OCI-M2 (cell line): Measurements from ENCODE around the gene IVL.

Experiments
- DNase-seq: peaks from one replicate; lab custom pipeline; 2025; ENCODE audit not compliant: unreplicated experiment; lab: John Stamatoyannopoulos, UW

The IVL gene, protein sequence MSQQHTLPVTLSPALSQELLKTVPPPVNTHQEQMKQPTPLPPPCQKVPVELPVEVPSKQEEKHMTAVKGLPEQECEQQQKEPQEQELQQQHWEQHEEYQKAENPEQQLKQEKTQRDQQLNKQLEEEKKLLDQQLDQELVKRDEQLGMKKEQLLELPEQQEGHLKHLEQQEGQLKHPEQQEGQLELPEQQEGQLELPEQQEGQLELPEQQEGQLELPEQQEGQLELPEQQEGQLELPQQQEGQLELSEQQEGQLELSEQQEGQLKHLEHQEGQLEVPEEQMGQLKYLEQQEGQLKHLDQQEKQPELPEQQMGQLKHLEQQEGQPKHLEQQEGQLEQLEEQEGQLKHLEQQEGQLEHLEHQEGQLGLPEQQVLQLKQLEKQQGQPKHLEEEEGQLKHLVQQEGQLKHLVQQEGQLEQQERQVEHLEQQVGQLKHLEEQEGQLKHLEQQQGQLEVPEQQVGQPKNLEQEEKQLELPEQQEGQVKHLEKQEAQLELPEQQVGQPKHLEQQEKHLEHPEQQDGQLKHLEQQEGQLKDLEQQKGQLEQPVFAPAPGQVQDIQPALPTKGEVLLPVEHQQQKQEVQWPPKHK

GRCh38 chr1:152907686-152908601, at the start of gene IVL:
Gene IVL, plus strand, starts transcription at chr1:152908546. Its CDS starts 1,252 bp downstream, at chr1:152909798.
- DNase-seq: no peak

- no peak for DNase-seq
These were observed 48.6 kb upstream of the IVL start, which contains the start of gene LCE7A for GRCh38 chr1:152859696-152860095. Gene LCE7A, plus strand, starts transcription at chr1:152859996. Its CDS starts 702 bp downstream, at chr1:152860698.

DNA sequence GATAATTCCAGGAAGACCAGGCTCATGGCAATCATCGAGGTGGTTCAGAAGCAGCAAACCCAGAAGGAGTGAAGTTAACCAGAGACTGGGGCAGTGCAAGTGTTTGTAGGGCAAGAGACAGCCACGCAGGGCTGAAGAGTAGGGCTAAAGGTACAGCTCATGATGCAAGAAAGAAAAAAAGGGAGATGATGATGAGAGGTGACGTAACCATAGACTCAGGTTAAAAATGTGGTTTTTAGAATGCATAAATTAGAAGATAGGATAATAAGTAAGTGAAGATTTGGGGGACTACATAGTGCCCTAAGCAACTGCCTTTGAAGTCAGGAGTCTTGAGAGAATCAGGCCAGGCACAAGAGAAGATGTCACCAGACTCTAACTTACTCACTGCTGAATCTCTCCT, 48.2 kb upstream of the IVL start:
- no peak for DNase-seq

DNA sequence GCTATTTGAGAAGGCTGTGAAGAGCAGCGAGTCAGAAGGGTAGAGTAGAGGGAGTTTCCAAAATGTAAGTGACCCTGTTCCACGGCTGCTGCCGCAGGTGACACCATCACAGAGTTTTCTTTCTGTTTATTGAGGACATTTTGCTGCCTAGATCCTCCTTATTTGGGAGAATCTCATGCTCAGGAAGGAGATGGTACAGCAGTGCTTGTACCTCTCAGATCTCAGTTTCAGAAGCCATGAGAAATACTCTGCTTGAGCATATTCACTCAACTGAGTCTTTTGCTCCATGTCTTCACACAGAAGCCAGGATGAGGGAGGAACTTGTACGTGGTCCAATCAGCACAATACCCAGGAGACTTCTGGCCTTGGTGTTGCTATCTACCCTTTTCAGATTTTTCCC, 47.0 kb upstream of the IVL start:
- no peak for DNase-seq

DNA sequence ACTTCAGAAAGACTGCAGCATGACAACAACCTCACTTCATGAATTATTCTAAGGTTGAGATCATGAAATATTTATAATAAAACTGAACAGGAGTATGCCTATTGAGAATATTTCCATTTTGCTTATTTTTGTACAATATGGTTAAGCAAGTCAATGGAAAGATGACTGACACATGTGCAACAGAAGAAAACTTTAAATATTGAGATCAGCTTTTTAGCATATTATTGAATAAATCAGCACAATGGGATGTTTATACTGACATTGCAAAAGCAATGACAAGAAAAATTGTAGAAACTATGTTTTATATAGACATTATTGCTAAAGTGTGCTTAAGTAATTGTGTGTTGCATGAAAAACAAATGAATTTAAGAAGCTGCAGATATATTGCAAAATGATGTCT, 43.9 kb upstream of the IVL start:
- DNase-seq: no peak

DNA sequence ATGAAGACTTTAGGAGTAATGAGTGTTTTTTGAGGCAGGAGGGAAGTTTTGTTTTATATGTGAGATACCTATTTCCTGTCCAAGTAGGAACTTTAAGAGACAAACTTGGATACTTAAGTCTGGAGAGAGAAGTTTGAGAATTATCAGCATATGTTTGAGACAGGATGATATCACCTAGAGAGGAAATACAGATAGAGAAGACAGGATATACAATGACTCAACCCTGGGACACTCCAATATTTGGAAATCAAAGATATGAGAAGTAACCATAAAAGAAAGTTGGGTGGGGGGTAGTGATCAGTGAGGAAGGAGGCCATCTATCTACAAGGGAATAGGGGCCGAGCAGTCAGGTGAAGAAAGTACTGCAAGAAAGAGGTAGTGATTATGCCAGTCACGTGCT, 42.0 kb upstream of the IVL start:
- DNase-seq: no peak

- DNase-seq: no peak
These were observed 38.4 kb upstream of the IVL start for GRCh38 chr1:152869808-152870419.

- DNase-seq: no peak
These were observed 37.3 kb upstream of the IVL start for GRCh38 chr1:152870831-152871730.

DNA sequence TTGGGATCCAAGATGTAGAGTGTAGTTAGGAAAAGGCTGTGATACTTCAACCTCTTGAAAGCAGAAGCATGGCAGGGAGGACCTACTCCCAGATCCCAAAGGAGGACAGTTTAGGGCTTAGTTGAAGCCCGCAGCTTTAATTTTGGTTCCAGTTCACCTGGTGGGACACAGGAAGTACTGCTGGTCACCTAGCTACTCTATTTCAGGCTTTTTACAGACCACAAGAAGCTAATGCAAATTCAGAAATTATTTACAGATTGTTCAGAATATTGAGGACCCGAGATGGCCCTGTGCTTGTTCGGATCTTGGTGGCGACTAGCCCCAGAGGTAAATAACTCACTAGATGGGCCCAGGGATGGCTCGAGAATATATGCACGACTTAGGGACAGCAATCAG, 36.6 kb upstream of the IVL start:
- DNase-seq: no peak

- DNase-seq: no peak
These were observed 34.9 kb upstream of the IVL start for GRCh38 chr1:152873495-152873894.

GRCh38 chr1:152876827-152877226, 31.5 kb upstream of the IVL start:
- DNase-seq: no peak

DNA sequence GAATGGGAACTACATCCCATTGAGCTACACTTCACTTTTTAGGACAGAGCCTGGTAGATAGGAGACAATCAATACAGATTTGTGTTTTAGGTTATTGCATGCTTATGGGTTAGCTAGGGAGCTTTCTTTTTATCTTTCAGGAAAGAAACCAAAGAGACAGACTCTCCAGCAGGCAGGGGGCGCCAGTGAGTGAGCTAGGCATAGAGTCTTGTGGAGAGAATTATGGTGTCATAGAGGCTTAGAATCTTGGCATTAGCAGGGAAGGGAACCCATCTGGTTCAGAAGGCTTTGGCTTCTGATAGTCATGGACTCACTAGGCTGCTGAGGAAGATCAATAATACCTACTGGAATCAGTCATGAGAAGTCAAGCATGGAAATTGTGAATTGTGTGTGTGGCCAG, 30.3 kb upstream of the IVL start, which contains the start of gene SMCP:
SMCP (plus strand) TSS at position 281 of the 400 bp plus-strand sequence. CDS start 6,101 bp downstream, outside the sequence.
- DNase-seq: no peak

- no peak for DNase-seq
These were observed 28.7 kb upstream of the IVL start for GRCh38 chr1:152879559-152880198.

- no peak for DNase-seq
These were observed 28.0 kb upstream of the IVL start for GRCh38 chr1:152880316-152880715.

- DNase-seq: no peak
These were observed 27.4 kb upstream of the IVL start for GRCh38 chr1:152880907-152881306.

DNA sequence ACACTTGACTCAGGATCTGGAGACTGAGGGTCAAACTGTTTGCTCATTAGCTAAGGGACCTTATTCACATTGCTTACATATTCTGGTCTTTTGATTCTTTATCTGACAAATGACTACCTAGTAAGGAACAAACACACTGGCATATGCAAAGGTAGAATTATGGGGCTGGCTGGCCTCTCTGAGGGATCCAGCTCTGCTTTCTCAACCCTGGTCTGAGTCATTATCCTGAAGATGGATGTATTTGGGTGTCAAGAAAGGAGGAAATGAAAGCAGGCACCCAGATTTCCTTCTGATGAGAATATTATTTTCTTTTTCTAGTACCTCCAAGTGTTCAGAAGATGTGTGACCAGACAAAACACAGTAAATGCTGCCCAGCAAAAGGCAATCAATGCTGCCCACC, 24.3 kb upstream of the IVL start:
- no peak for DNase-seq

- DNase-seq: no peak
These were observed 23.8 kb upstream of the IVL start for GRCh38 chr1:152884506-152884905.

DNA sequence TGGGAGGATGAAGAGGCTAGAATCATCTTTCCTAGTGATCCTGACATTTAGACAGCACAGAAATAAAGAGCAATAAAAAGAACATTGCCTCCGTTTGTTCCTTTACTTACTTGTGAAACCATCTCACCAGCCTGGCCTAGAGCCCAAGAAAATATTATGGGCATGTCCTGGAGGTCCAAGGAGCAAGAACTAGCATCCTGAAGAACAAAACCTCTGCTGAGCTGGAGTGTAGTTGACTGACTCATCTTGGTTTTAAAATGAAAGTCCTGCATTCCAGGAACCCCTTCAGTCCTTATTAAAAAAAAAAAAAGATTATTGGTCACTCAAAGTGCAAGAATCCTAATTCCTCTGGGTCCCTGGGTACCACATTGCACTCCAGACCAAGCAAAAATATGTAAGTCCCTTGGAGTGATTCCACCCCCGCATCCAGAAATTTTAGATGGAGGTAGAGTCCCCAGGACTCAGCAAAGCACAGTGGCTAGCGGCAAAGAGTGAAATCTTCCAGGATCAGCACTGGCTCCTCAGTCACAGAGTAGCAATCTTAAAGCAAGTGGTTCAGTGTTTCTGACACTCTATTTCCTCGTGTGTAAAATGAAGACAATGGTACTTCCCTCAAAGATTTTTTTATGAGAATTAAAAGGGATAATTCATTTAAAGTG, 23.3 kb upstream of the IVL start:
- DNase-seq: no peak

DNA sequence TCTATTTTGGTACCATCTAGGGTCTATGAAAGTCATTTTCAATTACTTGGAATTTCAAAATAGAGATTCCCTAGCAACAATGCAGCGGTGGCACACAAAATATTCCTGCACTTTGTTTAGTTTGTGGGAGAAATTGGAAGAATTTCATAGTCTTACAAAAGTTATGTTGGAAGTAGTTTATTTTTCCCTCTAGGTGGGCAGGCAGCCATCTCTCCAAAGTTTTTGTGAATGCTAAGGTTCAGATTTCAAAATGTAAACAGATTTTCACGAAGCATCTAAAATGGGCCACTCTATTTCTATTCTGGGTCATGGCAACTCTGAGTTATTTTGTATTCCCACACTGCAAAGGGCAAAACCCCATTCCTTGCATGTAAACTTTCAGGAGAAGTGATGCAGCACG, 22.3 kb upstream of the IVL start:
- no peak for DNase-seq
